ENCODE measurements around the gene HMGN5.

The HMGN5 gene

GRCh38 chrX:81201671-81202455, at the start of gene HMGN5, which contains the start of gene SH3BGRL:
Gene HMGN5 (minus strand): TSS chrX:81201913. CDS start chrX:81121549, 80,364 bp downstream.
Gene SH3BGRL (plus strand): TSS chrX:81202102. CDS start chrX:81202201, 99 bp downstream.
- DNase-seq (ENCODE audit: low read depth), result peak; percentile 69
- peak within 1 kb of the TSS; percentile 67 for H3K4me3 ChIP-seq (ENCODE audit: low read depth, low read length)

GRCh38 chrX:81241753-81242152, 40.0 kb upstream of the HMGN5 start:
- no peak overlapping the region for H3K4me3 ChIP-seq (ENCODE audit: low read depth, low read length)

GRCh38 chrX:81240701-81241331, 39.1 kb upstream of the HMGN5 start:
- DNase-seq (ENCODE audit: low read depth), result no peak
- no peak overlapping the region for H3K4me3 ChIP-seq (ENCODE audit: low read depth, low read length)

More at GRCh38 chrX:81241753-81242152, 40.0 kb upstream of the HMGN5 start:
- no peak for DNase-seq (ENCODE audit: low read depth)

GRCh38 chrX:81238166-81238565, 36.5 kb upstream of the HMGN5 start:
- no peak overlapping the region for H3K4me3 ChIP-seq (ENCODE audit: low read depth, low read length)

GRCh38 chrX:81237516-81237915, 35.8 kb upstream of the HMGN5 start:
- H3K4me3 ChIP-seq (ENCODE audit: low read depth, low read length), result no peak overlapping the region
- DNase-seq (ENCODE audit: low read depth), result no peak

More at GRCh38 chrX:81238166-81238565, 36.5 kb upstream of the HMGN5 start:
- no peak for DNase-seq (ENCODE audit: low read depth)

GRCh38 chrX:81232218-81232617, 30.5 kb upstream of the HMGN5 start:
- DNase-seq (ENCODE audit: low read depth), result no peak
- no peak overlapping the region for H3K4me3 ChIP-seq (ENCODE audit: low read depth, low read length)

- no peak for DNase-seq (ENCODE audit: low read depth)
These were observed 29.8 kb upstream of the HMGN5 start for GRCh38 chrX:81231476-81231875.

GRCh38 chrX:81229901-81230300, 28.2 kb upstream of the HMGN5 start:
- DNase-seq (ENCODE audit: low read depth), result no peak
- H3K4me3 ChIP-seq (ENCODE audit: low read depth, low read length), result no peak overlapping the region

More at GRCh38 chrX:81231476-81231875, 29.8 kb upstream of the HMGN5 start:
- no peak overlapping the region for H3K4me3 ChIP-seq (ENCODE audit: low read depth, low read length)

GRCh38 chrX:81229229-81229628, 27.5 kb upstream of the HMGN5 start:
- no peak overlapping the region for H3K4me3 ChIP-seq (ENCODE audit: low read depth, low read length)
- DNase-seq (ENCODE audit: low read depth), result no peak

- H3K4me3 ChIP-seq (ENCODE audit: low read depth, low read length), result no peak overlapping the region
- no peak for DNase-seq (ENCODE audit: low read depth)
These were observed 14.0 kb upstream of the HMGN5 start for GRCh38 chrX:81215685-81216084.

- DNase-seq (ENCODE audit: low read depth), result no peak
- no peak overlapping the region for H3K4me3 ChIP-seq (ENCODE audit: low read depth, low read length)
These were observed 7.2 kb upstream of the HMGN5 start for GRCh38 chrX:81208916-81209315.

- no peak overlapping the region for H3K4me3 ChIP-seq (ENCODE audit: low read depth, low read length)
- no peak for DNase-seq (ENCODE audit: low read depth)
These were observed 4.8 kb upstream of the HMGN5 start for GRCh38 chrX:81206476-81206875.

GRCh38 chrX:81205551-81205950, 3.8 kb upstream of the HMGN5 start:
- no peak for DNase-seq (ENCODE audit: low read depth)
- no peak overlapping the region for H3K4me3 ChIP-seq (ENCODE audit: low read depth, low read length)

GRCh38 chrX:81202943-81203342, 1.2 kb upstream of the HMGN5 start:
- peak overlapping the region; percentile 67 for H3K4me3 ChIP-seq (ENCODE audit: low read depth, low read length)

GRCh38 chrX:81202456-81202819, 725 bp upstream of the HMGN5 start:
- peak overlapping the region; percentile 67 for H3K4me3 ChIP-seq (ENCODE audit: low read depth, low read length)
- DNase-seq (ENCODE audit: low read depth), result no peak

More at GRCh38 chrX:81202943-81203342, 1.2 kb upstream of the HMGN5 start:
- no peak for DNase-seq (ENCODE audit: low read depth)

GRCh38 chrX:81201071-81201470, 642 bp downstream of the HMGN5 start:
- no peak for DNase-seq (ENCODE audit: low read depth)

GRCh38 chrX:81195712-81196111, 6.0 kb downstream of the HMGN5 start:
- H3K4me3 ChIP-seq (ENCODE audit: low read depth, low read length), result no peak overlapping the region
- DNase-seq (ENCODE audit: low read depth), result no peak

More at GRCh38 chrX:81201071-81201470, 642 bp downstream of the HMGN5 start:
- peak overlapping the region; percentile 67 for H3K4me3 ChIP-seq (ENCODE audit: low read depth, low read length)

- DNase-seq (ENCODE audit: low read depth), result no peak
- no peak overlapping the region for H3K4me3 ChIP-seq (ENCODE audit: low read depth, low read length)
These were observed 6.5 kb downstream of the HMGN5 start for GRCh38 chrX:81195259-81195658.

- no peak for DNase-seq (ENCODE audit: low read depth)
- H3K4me3 ChIP-seq (ENCODE audit: low read depth, low read length), result no peak overlapping the region
These were observed 27.4 kb downstream of the HMGN5 start for GRCh38 chrX:81174286-81174685.

GRCh38 chrX:81168391-81168790, 33.3 kb downstream of the HMGN5 start:
- H3K4me3 ChIP-seq (ENCODE audit: low read depth, low read length), result no peak overlapping the region
- no peak for DNase-seq (ENCODE audit: low read depth)
